Lower leg skin (tissue), 3 donors: Measurements from ENCODE around the gene TRAPPC12.
"Not testable (repeated sequence)": the region's sequence is repeated elsewhere in the genome, so short reads cannot be mapped to it uniquely, and the experiment has no call there.

Source experiments
- CTCF ChIP-seq, 3 donors: fragments of 450-650 bp; IDR thresholded peaks; one replicate each; pipeline ENCODE4 v1.5.1; 2016; ENCODE audit warnings: antibody characterized with exemption in 3 of 3, mild to moderate bottlenecking in 3 of 3, moderate library complexity in 2 of 3
- POLR2A ChIP-seq, 2 donors: fragments of 450-650 bp; IDR thresholded peaks; one replicate each; pipeline ENCODE4 v1.6.1; 2016 to 2017; ENCODE audit warnings: antibody characterized with exemption in 2 of 2, mild to moderate bottlenecking in 1 of 2, moderate library complexity in 1 of 2

GRCh38 chr2:3447186-3447585 lies 67.7 kb downstream of the TRAPPC12 start:
- TF ChIP-seq POLR2A, CTCF (IDR thresholded peaks at IDR 0.05): not testable (repeated sequence)
